GM19438 (cell line): ENCODE results near the gene HNRNPH3.
"Not testable (repeated sequence)": the region's sequence is repeated elsewhere in the genome, so short reads cannot be mapped to it uniquely, and the experiment has no call there.

ENCODE experiments used
- ATAC-seq: cut with Tn5 transposase; IDR thresholded peaks from one replicate; pipeline ENCODE4 v1.9.1; 2021; ENCODE audit warnings: low read depth; ENCODE audit not compliant: unreplicated experiment

HNRNPH3 gene

DNA sequence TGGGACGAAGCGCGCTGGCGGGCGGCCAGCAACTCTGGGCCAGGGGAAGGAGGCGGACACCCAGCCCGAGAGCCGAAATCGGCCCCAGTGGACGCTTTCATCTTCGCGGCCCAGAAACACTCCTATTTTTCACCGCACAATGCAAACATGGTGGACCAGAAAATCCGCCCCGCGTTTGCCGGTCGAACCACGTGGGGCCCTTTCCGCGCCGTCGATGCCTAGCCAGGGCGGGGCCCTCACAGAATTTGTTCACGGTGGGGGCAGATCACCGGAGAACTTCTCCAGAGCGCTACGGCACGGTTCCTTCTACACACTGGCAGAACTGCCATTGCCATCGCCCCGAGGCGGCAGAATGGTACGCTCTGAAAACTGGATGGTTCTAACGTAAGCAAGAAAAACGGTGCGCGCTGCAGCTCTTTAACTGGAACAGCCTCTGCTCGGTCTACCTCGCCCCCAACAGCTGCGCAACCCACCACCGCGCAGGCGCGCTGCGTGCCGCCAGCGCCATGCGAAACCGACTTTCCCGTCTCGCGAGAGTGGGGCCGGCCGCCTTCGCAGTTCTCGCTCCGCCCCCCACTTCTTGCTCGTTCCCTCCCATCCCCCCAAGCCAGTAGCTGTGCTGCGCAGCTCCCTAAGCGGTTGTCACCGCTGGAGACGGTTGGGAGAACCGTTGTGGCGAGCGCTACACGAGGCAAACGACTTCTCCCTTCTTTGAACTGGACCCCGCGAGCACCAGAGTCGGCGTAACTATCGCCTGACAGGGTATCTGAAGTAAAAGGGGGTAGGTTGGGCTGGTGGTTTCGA lies at the start of gene HNRNPH3:
TSS of gene HNRNPH3 (plus strand) at position 610 of the 804 bp plus-strand sequence. CDS start 5,158 bp downstream, outside the sequence.
- ATAC-seq: peak; percentile 80

GRCh38 chr10:68284062-68285001 lies 47.5 kb upstream of the HNRNPH3 start:
- no peak for ATAC-seq

DNA sequence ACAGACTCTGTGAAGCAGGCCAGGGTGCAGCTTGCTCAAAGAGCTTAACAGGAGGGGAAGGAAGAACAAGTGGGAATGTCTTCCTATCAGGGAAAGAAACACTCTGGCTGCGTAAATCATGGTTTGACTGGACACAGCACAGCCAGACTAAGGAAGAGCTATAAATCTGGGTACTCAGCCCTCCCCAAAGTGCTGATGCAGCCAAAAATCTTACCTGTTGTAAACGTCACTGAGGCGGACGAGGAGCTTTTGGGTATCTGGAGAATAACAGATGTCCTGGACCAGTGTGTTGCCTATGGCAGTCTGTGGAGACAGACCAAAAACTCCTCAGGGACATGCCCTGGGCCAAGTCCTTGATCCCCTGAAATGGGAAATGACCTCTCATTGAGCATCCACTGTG lies 43.1 kb upstream of the HNRNPH3 start:
- no peak for ATAC-seq

DNA sequence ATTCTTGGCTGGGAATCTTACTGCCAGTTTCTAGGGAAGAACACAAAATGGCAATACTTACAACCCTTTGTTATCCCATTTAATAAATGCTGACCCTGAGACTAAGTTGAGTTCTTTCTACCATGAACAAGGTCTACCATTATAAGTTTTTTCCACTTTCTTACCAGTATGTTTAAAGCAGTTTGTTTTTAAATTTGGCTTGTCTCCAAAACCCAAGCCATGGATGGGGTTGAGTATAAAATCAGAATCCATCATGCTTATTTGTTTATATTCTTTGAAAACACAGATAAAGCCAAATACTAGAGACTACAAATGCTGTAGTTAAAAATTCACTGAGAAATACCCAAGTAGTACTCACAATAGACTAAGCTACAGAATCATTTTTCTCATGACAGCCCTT lies 41.1 kb upstream of the HNRNPH3 start:
- no peak for ATAC-seq

- no peak for ATAC-seq
Measured at GRCh38 chr10:68296843-68297663, 34.8 kb upstream of the HNRNPH3 start.

DNA sequence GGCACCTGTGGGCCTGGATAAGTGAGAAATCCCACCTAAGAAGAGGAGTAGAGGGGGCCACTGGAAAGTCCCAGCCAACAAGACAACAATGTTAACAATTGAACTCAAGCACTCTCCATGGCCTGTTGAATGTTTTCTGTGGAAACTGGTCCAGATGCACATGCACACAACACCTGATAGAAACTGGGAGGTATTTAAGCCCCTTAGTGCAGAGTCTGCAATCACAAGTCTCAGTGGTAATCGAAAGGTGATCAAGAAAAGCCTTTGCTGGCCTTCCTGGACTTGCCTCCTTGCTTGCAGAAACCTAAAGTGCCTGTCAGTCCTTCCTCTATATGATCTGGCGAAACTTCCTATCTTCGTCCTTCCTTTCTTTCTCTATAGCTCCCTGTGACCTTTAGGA lies 30.6 kb upstream of the HNRNPH3 start:
- no peak for ATAC-seq

GRCh38 chr10:68301790-68302502 lies 29.9 kb upstream of the HNRNPH3 start:
- no peak for ATAC-seq

DNA sequence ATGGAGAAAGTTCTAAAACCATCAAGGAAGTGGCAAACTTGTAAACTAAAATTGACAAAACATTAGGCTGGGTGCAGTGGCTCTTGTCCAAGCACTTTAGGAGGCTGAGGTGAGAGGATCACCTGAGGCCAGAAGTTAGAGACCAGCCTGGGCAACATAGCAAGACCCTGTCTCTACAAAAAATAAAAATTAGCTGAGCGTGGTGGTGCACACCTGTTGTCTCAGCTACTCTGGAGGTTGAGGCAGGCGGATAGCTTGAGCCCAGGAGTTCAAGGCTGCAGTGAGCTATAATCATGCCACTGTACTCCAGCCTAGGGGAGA lies 29.4 kb upstream of the HNRNPH3 start:
- no peak for ATAC-seq

GRCh38 chr10:68302871-68303270 lies 29.0 kb upstream of the HNRNPH3 start:
- no peak for ATAC-seq

DNA sequence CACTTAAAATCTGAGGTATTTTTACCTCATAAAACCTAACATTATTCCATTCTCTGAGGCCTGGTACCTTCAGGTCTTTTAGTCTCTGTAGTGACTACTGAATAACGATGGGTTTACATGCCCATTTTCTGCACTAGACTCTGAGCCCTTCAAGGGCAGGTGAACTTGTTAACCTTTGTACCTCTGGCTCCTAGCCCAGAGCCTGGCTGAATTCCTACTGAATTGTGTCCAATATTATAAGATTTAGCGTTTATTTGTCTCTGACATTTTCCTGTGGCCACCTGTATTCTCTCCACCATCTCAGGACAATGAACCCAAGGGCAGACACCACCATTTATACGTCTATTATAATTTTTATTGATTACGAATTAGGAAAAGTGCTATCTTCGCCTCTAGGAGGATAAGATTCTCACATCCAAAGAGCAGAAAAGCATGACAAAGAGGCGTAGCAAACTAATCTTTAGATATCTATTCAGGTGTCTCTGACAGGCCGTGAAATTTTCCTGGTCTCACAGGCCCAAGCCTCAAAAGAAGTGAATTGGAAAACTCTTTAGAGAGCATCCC lies 27.9 kb upstream of the HNRNPH3 start:
- ATAC-seq: no peak

DNA sequence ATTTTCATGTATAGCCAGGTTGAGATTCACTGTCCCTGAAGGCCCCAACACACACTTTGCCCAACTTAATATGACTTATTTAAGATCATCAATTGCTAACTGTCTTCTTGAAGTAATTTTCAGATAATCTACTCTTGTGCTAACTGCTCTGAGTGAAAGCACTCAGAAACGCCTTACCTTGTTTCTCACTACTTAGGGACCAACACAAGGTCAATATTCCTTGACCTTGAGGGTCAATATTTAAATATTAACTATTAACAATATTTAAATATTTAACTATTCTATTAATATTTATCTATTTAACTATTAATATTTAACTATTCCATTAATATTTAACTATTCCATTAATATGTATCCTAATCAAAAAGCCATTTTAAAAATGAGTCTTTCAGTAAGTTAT lies 26.0 kb upstream of the HNRNPH3 start:
- ATAC-seq: no peak

GRCh38 chr10:68310531-68310930 lies 21.3 kb upstream of the HNRNPH3 start:
- no peak for ATAC-seq

DNA sequence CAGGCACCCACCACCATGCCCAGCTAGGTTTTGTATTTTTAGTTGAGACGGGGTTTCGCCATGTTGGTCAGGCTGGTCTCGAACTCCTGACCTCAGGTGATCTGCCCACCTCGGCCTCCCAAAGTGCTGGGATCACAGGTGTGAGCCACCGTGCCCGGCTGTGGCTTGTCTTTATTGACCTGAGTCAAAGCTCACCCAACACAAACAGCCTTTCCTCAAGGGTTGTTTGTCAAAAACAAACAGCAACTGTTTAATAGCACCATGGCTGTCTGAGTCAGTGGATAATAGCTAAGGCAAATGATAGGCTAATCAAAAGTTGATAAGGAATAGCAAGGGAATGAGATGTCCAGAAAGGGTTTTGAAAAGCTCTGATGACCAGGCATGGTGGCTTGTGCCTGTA lies 16.9 kb upstream of the HNRNPH3 start:
- not testable (repeated sequence) for ATAC-seq

DNA sequence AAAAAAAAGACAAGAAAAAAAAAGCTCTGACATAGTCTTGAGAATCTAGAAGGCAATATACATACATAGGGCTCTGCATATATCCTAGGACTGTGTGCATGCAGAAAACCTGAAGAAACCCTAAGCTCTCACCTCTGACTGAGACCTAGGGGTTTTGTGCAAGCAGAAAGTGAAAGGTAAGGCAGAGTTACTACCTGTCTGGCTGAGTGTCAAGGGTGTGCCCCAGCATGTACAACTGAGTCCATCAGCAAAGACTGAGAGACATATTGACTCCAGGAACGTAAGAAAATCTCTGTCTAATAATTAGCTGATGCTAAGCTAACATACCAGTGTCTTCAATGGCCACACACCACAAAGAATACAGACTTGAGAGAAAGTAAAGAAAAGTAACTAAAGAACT lies 16.3 kb upstream of the HNRNPH3 start:
- no peak for ATAC-seq

DNA sequence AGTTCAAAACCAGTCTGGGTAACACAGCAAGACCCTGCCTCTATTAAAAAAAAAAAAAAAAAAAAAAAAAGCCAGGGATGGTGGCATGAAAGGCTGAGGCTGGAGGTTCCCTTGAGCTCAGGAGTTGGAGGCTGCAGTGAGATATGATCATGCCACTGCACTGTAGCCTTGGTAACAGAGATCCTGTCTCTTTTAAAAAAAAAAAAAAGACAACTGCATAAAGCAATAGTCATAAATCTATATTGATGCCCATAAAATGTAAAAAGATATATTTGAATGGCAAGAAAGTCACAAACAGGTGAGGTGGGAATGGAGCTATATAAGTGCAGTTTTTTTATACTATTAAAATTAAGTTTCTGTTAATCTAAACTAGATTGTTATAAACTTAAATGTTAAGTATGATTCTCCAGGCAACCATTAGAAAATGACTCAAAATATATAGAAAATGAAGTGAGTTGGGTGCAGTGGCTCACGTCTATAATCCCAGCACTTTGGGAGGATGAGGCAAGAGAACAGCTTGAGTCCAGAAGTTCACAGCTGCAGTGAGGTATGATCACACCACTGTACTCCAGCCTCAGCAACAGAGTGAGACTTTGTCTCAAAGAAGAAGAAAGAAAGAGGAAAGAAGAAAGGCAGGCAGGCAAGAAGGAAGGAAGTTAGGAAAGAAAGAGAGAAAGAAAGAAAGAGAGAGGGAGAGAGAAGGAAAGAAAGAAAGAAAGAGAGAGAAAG lies 13.4 kb upstream of the HNRNPH3 start:
- no peak for ATAC-seq

GRCh38 chr10:68324396-68324795 lies 7.5 kb upstream of the HNRNPH3 start:
- not testable (repeated sequence) for ATAC-seq

DNA sequence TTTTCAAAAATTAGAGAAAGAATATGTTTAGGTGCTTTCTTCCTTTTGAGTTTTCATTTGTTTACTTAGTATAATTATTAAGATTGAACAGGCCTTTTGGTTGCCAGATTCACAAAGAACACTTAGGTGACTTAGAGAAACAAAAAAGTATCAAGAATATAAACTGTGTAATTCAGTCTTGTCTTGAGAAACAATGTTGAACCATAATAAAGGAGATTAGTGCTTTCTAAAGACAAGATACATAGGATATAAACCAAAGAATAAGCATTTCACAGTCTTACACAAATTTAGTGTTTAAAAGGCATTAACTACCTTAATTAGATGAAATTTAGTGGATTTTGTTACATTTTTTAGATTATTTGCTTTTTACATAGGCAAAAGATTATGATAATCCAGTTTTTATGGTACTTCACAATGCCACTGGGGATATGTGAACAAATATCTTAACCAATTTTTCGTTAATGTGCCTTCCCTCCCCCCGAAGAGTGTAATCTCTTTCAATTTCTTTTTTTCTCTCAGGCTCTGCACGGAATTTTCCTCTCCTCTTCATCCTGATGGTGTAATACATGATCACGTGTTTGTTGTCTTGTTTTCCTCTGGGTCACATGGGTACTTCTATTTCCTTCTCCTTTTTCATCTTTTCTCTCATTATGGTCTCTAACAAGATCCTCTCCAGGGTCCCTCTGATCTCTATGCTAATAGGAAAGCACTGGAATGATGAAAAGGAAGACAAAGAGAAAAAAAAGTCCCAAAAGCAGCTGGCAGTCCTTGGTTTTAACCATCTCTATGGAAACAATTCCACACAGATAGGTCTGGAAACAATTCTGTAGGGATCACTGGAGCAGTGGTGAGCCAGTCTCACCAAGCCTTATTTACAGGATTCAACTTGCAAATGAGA lies 3.7 kb upstream of the HNRNPH3 start:
- ATAC-seq: no peak

- ATAC-seq: no peak
Measured at GRCh38 chr10:68329506-68329861, 2.4 kb upstream of the HNRNPH3 start.
